A549 (cell line): ENCODE measurements around the gene PTPN1. TPM values are rescaled to one million over a fixed set of nuclear protein-coding genes. Genes with fewer than 3 reads are reported as not detected.

Experiments used
- ATAC-seq, 2 experiments: fragments of 200-7000 bp in 1 of 2; fragments of >200 bp in 1 of 2; cut with Nextera tagmentation in 1 of 2; cut with Tn5 transposase in 1 of 2; 3 replicates each; pipeline versions ENCODE4 v1.8.0 to v1.9.1; 2018 to 2020; ENCODE audit warnings: mild to moderate bottlenecking in 1 of 2, moderate library complexity in 1 of 2
- CTCF ChIA-PET: fragments of 300-600 bp; sonication (Branson Sonifier 250); formaldehyde crosslinking; extraction: SDS; loops from one replicate; lab custom pipeline; 2021; ENCODE audit warnings: antibody characterized with exemption, inconsistent platforms; lab: Yijun Ruan, JAX
- POLR2A ChIA-PET: fragments of 350-600 bp; formaldehyde crosslinking; extraction: SDS; loops from one replicate; lab custom pipeline; 2021; ENCODE audit warnings: antibody characterized with exemption, inconsistent platforms; lab: Yijun Ruan, JAX
- DNase-seq, 2 experiments: peaks; one replicate each; pipeline versions ENCODE4 v3.0.0 to v3.0.0-alpha.2; 2011 to 2016; ENCODE audit warnings: low read depth in 1 of 2, low spot score in 1 of 2
- FAIRE-seq: peaks from 2 replicates; lab custom pipeline; 2011; peaks lifted over from hg19 to GRCh38; lab: Jason Lieb, UNC
- H3K27ac ChIP-seq, 2 experiments: fragments of >200 bp; sonication (Bioruptor Twin); formaldehyde crosslinking; 3 replicates each; pipeline ENCODE4 v1.5.1; 2016 to 2017
- H3K4me1 ChIP-seq: fragments of >200 bp; sonication (Bioruptor Twin); formaldehyde crosslinking; 3 replicates; pipeline ENCODE4 v1.6.1; 2016
- H3K4me2 ChIP-seq: fragments of >200 bp; sonication (Bioruptor Twin); formaldehyde crosslinking; 3 replicates; pipeline ENCODE4 v1.6.1; 2016
- H3K4me3 ChIP-seq: fragments of >200 bp; sonication (Bioruptor Twin); formaldehyde crosslinking; 3 replicates; pipeline ENCODE4 v1.5.1; 2016
- H3K9me3 ChIP-seq: fragments of >200 bp; sonication (Bioruptor Twin); formaldehyde crosslinking; 3 replicates; pipeline ENCODE4 v1.6.1; 2016
- BHLHE40 ChIP-seq: IDR thresholded peaks from 2 replicates; pipeline ENCODE4 v1.6.1; 2012; ENCODE audit warnings: low read depth, low read length, inconsistent platforms
- CBX2 ChIP-seq: fragments of 200-600 bp; sonication (generic); IDR thresholded peaks from 2 replicates; pipeline ENCODE4 v1.6.1; 2016; ENCODE audit warnings: low read depth, mild to moderate bottlenecking, borderline replicate concordance
- CEBPB ChIP-seq, 2 experiments: fragments of >200 bp in 1 of 2; sonication (Bioruptor Twin) in 1 of 2; formaldehyde crosslinking in 1 of 2; IDR thresholded peaks; 2 replicates each; pipeline ENCODE4 v1.6.1; 2012 to 2016
- CHD2 ChIP-seq: fragments of 150-350 bp; IDR thresholded peaks from 2 replicates; pipeline ENCODE4 v1.6.1; 2014; ENCODE audit warnings: low read length; ENCODE audit not compliant: partially characterized antibody
- E2F6 ChIP-seq: IDR thresholded peaks from 2 replicates; pipeline ENCODE4 v1.6.1; 2012; ENCODE audit warnings: low read depth, borderline replicate concordance
- EP300 ChIP-seq, 2 experiments: fragments of >200 bp; sonication (Bioruptor Twin); formaldehyde crosslinking; IDR thresholded peaks; 2 replicates in 1 of 2; 3 replicates in 1 of 2; pipeline ENCODE4 v1.6.1; 2016 to 2017
- FOXS1 ChIP-seq: fragments of 250-450 bp; sonication (Bioruptor Pico); IDR thresholded peaks from 2 replicates; pipeline ENCODE4 v1.5.0; 2020; ENCODE audit warnings: mild to moderate bottlenecking, moderate library complexity
- GATA3 ChIP-seq: IDR thresholded peaks from 2 replicates; pipeline ENCODE4 v1.6.1; 2012; ENCODE audit warnings: borderline replicate concordance
- HDAC2 ChIP-seq: fragments of 200-600 bp; sonication (generic); IDR thresholded peaks from 2 replicates; pipeline ENCODE4 v1.6.1; 2016
- HES2 ChIP-seq: fragments of >200 bp; sonication (Bioruptor Twin); formaldehyde crosslinking; IDR thresholded peaks from 2 replicates; pipeline ENCODE4 v1.6.1; 2016
- HEYL ChIP-seq: fragments of 250-450 bp; sonication (Bioruptor Pico); IDR thresholded peaks from 2 replicates; pipeline ENCODE4 v1.8.0; 2021; ENCODE audit warnings: mild to moderate bottlenecking, moderate library complexity
- HOXB5 ChIP-seq: fragments of 250-450 bp; sonication (Bioruptor Pico); IDR thresholded peaks from 2 replicates; pipeline ENCODE4 v1.5.0; 2020; ENCODE audit warnings: mild to moderate bottlenecking, moderate library complexity
- JUN ChIP-seq, 2 experiments: fragments of >200 bp; sonication (Bioruptor Twin); formaldehyde crosslinking; IDR thresholded peaks; 2 replicates in 1 of 2; 3 replicates in 1 of 2; pipeline ENCODE4 v1.6.1; 2016 to 2017
- JUNB ChIP-seq: fragments of >200 bp; sonication (Bioruptor Twin); formaldehyde crosslinking; IDR thresholded peaks from 2 replicates; pipeline ENCODE4 v1.6.1; 2016
- KDM1A ChIP-seq: fragments of 200-600 bp; sonication (generic); IDR thresholded peaks from 2 replicates; pipeline ENCODE4 v1.6.1; 2016; ENCODE audit warnings: low read depth, mild to moderate bottlenecking
- KDM5A ChIP-seq: fragments of 200-600 bp; sonication (generic); IDR thresholded peaks from 2 replicates; pipeline ENCODE4 v1.6.1; 2016; ENCODE audit warnings: antibody characterized with exemption, mild to moderate bottlenecking
- NFE2L2 ChIP-seq: fragments of 150-350 bp; conservative IDR thresholded peaks from 2 replicates; pipeline ENCODE4 v1.6.1; 2014; ENCODE audit warnings: low read length
- NPAS2 ChIP-seq: fragments of 250-450 bp; sonication (Bioruptor Pico); IDR thresholded peaks from 2 replicates; pipeline ENCODE4 v1.8.0; 2022; ENCODE audit warnings: mild to moderate bottlenecking, moderate library complexity, borderline replicate concordance
- NR3C1 ChIP-seq: fragments of >200 bp; sonication (Bioruptor Twin); formaldehyde crosslinking; IDR thresholded peaks from 3 replicates; pipeline ENCODE4 v1.6.1; 2017
- PHF8 ChIP-seq: fragments of 200-600 bp; sonication (generic); IDR thresholded peaks from 2 replicates; pipeline ENCODE4 v1.6.1; 2016; ENCODE audit warnings: low read depth, mild to moderate bottlenecking, antibody characterized with exemption, moderate library complexity, borderline replicate concordance
- POLR2A ChIP-seq: IDR thresholded peaks from 2 replicates; pipeline ENCODE4 v1.6.1; 2012; ENCODE audit warnings: mild to moderate bottlenecking, low read length
- POLR2AphosphoS2 ChIP-seq: conservative IDR thresholded peaks from 2 replicates; pipeline ENCODE4 v1.6.1; 2012; ENCODE audit warnings: low read length, improper control_type of control experiment, inconsistent platforms
- RAD21 ChIP-seq, 2 experiments: fragments of >200 bp in 1 of 2; sonication (Bioruptor Twin) in 1 of 2; formaldehyde crosslinking in 1 of 2; IDR thresholded peaks in 1 of 2; conservative IDR thresholded peaks in 1 of 2; 2 replicates in 1 of 2; 3 replicates in 1 of 2; pipeline ENCODE4 v1.6.1; 2012 to 2018; ENCODE audit warnings: inconsistent platforms in 1 of 2
- RFX5 ChIP-seq: fragments of 450-650 bp; IDR thresholded peaks from 2 replicates; pipeline ENCODE4 v1.7.1; 2014; ENCODE audit warnings: antibody characterized with exemption, mild to moderate bottlenecking, moderate library complexity
- SMC3 ChIP-seq: fragments of >200 bp; sonication (Bioruptor Twin); formaldehyde crosslinking; IDR thresholded peaks from 3 replicates; pipeline ENCODE4 v1.6.1; 2018; ENCODE audit warnings: inconsistent platforms
- SREBF2 ChIP-seq: fragments of 450-650 bp; IDR thresholded peaks from 2 replicates; pipeline ENCODE4 v1.6.1; 2014; ENCODE audit warnings: mild to moderate bottlenecking, moderate library complexity
- TP53 ChIP-seq: fragments of 250-450 bp; sonication (Bioruptor Pico); IDR thresholded peaks from 2 replicates; pipeline ENCODE4 v1.5.0; 2021; ENCODE audit warnings: mild to moderate bottlenecking, moderate library complexity
- USF2 ChIP-seq: fragments of 450-650 bp; IDR thresholded peaks from 2 replicates; pipeline ENCODE4 v1.6.1; 2014; ENCODE audit warnings: antibody characterized with exemption
- WGBS: methylation state at CpG from one replicate; pipeline ENCODE4 v1.1.6; 2017; ENCODE audit errors: missing lambda C conversion rate; 5-methylcytosine and 5-hydroxymethylcytosine counted together
- polyA plus RNA-seq, 4 experiments: library from polyadenylated mRNA; depleted of rRNA in 3 of 4; stranded (reverse); fragments of >200 nt; fragmentation: RNase III in 1 of 4; extraction: RNeasy Plus Mini Kit Qiagen cat#74134 plus additional on column Dnase treatment in 1 of 4; gene quantifications; 2 replicates in 3 of 4; 3 replicates in 1 of 4; pipeline ENCODE4 v1.2.3, GENCODE V29; 2011 to 2017
- TF ChIP-seq, protein P1 (sequence below): fragments of 150-350 bp; IDR thresholded peaks from 2 replicates; pipeline ENCODE4 v1.6.1; 2014; ENCODE audit warnings: low read depth, mild to moderate bottlenecking, low read length
- TF ChIP-seq, protein P2 (sequence below): IDR thresholded peaks from 2 replicates; pipeline ENCODE4 v1.6.1; 2012

The PTPN1 gene
- polyA plus RNA-seq, 2 of the 4 experiments (the other 2 are of a cell fraction): 23.2 to 24.3 TPM

DNA sequence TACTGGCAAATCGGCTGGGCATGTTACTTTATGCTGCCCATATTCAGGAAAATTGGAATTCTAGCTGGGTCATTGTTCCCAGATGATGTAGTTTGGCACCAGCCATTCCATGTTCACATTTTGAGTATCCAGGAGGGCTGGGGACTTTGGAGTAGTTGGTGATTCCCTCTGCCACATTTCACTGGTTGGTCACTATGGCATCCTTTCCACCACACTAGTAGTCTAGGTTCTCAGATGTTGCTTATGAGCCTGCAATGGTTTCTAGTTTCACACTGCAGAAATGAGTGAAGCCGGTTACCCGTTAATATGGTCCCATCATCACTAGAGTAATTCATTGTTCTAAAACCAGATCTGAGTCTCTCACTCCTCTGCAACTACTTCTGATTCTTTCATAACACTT lies 4.6 kb downstream of the PTPN1 start:
- Histone ChIP-seq H3K4me2 (no peak overlapping the region), H3K4me3 (no peak overlapping the region), H3K9me3 (no peaks in the 10 kb centered on the region), H3K4me1 (peaks cover 30% of the 10 kb centered on the region; the same call in 2 of the 3 replicates), H3K27ac (no peak overlapping the region)
- ChIA-PET CTCF (interaction anchor here (0.8 to 1.0 kb wide), 2 partner anchors 63 to 70 kb away, joined by 3 to 5 read pairs; no protein-coding TSS in a partner anchor), POLR2A (no interaction called here)
- DNase-seq: no peak
- FAIRE-seq: no peak
- no peak for TF ChIP-seq TP53
- TF ChIP-seq SMC3: no peak
- no peak for TF ChIP-seq KDM1A
- TF ChIP-seq E2F6: no peak
- no peak for TF ChIP-seq HOXB5 (CRISPR knock-in tag)
- TF ChIP-seq HEYL (CRISPR knock-in tag): no peak
- no peak for TF ChIP-seq PHF8
- TF ChIP-seq CHD2: no peak
- no peak for TF ChIP-seq CBX2
- TF ChIP-seq GATA3: no peak
- no peak for TF ChIP-seq BHLHE40
- TF ChIP-seq CEBPB (IDR thresholded peaks at IDR 0.05): no peak
- no peak for TF ChIP-seq NPAS2
- TF ChIP-seq POLR2AphosphoS2: no peak
- TF ChIP-seq EP300 (IDR thresholded peaks at IDR 0.05): no peak
- TF ChIP-seq, protein P1, sequence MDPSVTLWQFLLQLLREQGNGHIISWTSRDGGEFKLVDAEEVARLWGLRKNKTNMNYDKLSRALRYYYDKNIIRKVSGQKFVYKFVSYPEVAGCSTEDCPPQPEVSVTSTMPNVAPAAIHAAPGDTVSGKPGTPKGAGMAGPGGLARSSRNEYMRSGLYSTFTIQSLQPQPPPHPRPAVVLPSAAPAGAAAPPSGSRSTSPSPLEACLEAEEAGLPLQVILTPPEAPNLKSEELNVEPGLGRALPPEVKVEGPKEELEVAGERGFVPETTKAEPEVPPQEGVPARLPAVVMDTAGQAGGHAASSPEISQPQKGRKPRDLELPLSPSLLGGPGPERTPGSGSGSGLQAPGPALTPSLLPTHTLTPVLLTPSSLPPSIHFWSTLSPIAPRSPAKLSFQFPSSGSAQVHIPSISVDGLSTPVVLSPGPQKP: no peak
- TF ChIP-seq JUNB: no peak
- no peak for TF ChIP-seq FOXS1
- TF ChIP-seq HES2: no peak
- WGBS: 88% methylated on average over 3 of the region's 3 CpGs
- no peak for ATAC-seq

- Histone ChIP-seq H3K9me3 (no peaks in the 10 kb centered on the region), H3K4me1 (peaks cover 33% of the 10 kb centered on the region), H3K4me3 (no peak overlapping the region), H3K4me2 (no peak overlapping the region), H3K27ac (no peak overlapping the region)
- FAIRE-seq (no peak), ATAC-seq (no peak), DNase-seq (no peak)
- CTCF ChIA-PET: interaction anchor here (0.8 to 1.8 kb wide), 4 partner anchors 13 to 69 kb away, joined by 3 to 7 read pairs (median 4); no protein-coding TSS in a partner anchor
- POLR2A ChIA-PET: interaction anchor here (0.6 kb wide), 1 partner anchor 278 kb away, joined by 3 read pairs; no protein-coding TSS in a partner anchor
- WGBS: 100% methylated on average over 1 of the region's 1 CpG
- TF ChIP-seq PHF8: no peak
- TF ChIP-seq TP53: no peak
- TF ChIP-seq FOXS1: no peak
- TF ChIP-seq NPAS2: no peak
- TF ChIP-seq JUN (IDR thresholded peaks at IDR 0.05): no peak
- TF ChIP-seq USF2: no peak
- TF ChIP-seq HDAC2: no peak
- no peak for TF ChIP-seq RFX5
- TF ChIP-seq JUNB: no peak
- TF ChIP-seq, protein P2, sequence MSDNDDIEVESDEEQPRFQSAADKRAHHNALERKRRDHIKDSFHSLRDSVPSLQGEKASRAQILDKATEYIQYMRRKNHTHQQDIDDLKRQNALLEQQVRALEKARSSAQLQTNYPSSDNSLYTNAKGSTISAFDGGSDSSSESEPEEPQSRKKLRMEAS: no peak
- TF ChIP-seq KDM5A: no peak
- no peak for TF ChIP-seq E2F6
- TF ChIP-seq HOXB5 (CRISPR knock-in tag): no peak
- TF ChIP-seq SREBF2: no peak
- TF ChIP-seq POLR2A: no peak
- TF ChIP-seq NFE2L2: no peak
- no peak for TF ChIP-seq NR3C1
- no peak for TF ChIP-seq RAD21 (conservative IDR thresholded peaks at IDR 0.05 in 1 of 2, IDR thresholded peaks at IDR 0.05 in 1 of 2)
- TF ChIP-seq KDM1A: no peak
Observed at GRCh38 chr20:50515471-50516106, 5.4 kb downstream of the PTPN1 start.
